ENCODE data around the gene TPSB2.
"Not testable (repeated sequence)": the region's sequence is repeated elsewhere in the genome, so short reads cannot be mapped to it uniquely, and the experiment has no call there.

DNA sequence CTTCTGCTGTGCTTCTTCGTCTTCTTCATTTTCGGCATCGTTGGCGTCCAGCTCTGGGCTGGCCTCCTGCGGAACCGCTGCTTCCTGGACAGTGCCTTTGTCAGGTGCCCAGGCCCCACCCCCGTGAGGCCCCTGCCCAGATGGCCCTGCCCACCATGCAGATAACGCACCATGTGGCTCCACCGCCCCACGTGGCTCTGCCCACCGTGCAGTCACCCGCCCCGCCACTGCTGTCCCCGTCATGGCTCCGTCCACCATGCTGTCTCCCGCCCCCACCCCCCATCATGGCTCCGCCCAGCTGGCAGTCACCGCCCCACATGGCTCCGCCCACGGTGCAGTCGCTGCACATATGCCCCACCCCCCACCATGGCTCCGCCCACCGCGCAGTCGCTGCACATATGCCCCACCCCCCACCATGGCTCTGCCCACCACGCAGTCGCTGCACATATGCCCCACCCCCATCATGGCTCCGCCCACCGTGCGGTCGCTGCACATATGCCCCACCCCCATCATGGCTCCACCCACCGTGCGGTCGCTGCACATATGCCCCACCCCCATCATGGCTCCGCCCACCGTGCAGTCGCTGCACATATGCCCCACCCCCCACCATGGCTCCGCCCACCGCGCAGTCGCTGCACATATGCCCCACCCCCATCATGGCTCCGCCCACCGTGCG lies 31.2 kb downstream of the TPSB2 start:
- TF ChIP-seq, protein P1, sequence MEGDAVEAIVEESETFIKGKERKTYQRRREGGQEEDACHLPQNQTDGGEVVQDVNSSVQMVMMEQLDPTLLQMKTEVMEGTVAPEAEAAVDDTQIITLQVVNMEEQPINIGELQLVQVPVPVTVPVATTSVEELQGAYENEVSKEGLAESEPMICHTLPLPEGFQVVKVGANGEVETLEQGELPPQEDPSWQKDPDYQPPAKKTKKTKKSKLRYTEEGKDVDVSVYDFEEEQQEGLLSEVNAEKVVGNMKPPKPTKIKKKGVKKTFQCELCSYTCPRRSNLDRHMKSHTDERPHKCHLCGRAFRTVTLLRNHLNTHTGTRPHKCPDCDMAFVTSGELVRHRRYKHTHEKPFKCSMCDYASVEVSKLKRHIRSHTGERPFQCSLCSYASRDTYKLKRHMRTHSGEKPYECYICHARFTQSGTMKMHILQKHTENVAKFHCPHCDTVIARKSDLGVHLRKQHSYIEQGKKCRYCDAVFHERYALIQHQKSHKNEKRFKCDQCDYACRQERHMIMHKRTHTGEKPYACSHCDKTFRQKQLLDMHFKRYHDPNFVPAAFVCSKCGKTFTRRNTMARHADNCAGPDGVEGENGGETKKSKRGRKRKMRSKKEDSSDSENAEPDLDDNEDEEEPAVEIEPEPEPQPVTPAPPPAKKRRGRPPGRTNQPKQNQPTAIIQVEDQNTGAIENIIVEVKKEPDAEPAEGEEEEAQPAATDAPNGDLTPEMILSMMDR (IDR thresholded peaks at IDR 0.05) = not testable (repeated sequence)
- not testable (repeated sequence) for TF ChIP-seq POLR2A (IDR thresholded peaks at IDR 0.05)
